ENCODE measurements around the gene UGT1A10.

GRCh38 chr2:233699424-233700027 is 63.3 kb downstream of the UGT1A10 start:
- TF ChIP-seq CTCF (IDR thresholded peaks at IDR 0.05; ENCODE audit: insufficient read depth, low read length) (no peak), REST (IDR thresholded peaks at IDR 0.05; ENCODE audit: insufficient replicate concordance, low read depth) (no peak), SPI1 (IDR thresholded peaks at IDR 0.05; ENCODE audit: borderline replicate concordance, low read depth) (no peak)

All from HL-60 (cell line).